Measurements from ENCODE around the gene NAALADL2. TPM values are rescaled to one million over a fixed set of nuclear protein-coding genes. Genes with fewer than 3 reads are reported as not detected.

The NAALADL2 gene
- total and polyA plus RNA-seq, 2 of the 8 experiments (the other 6 are each of a cell fraction or from before 2014, with no cell fraction given): 0.12 to 0.22 TPM

DNA sequence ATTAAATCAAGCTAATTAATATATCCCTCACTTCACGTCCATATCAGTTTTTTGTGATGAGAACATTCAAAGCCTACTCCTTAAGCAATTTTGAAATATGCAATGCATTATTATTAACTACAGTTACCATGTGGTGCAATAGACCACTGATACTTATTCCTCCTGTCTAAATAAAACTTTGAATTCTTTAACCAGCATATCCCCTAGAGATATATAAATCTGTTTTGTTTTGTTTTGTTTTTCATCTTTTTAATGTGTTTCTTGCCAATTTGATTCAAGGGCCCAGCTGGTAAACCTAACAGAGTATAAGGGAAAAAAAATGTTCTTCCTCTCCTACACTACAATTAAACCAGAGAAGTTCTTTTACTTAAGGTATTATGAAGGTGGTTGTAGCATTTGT lies 524.2 kb downstream of the NAALADL2 start:
- Histone ChIP-seq H4K5ac (ENCODE audit: insufficient read length, low read depth, low read length) (no peak overlapping the region), H2BK120ac (replicated peaks; ENCODE audit: low read depth, low read length) (no peak overlapping the region), H4K8ac (ENCODE audit: extremely low read depth, insufficient read depth, low read length) (no peak overlapping the region), H2AFZ (ENCODE audit: low read length) (no peak overlapping the region), H2AK5ac (ENCODE audit: low read depth, low read length) (no peak overlapping the region), H2BK15ac (ENCODE audit: low read length) (no peak overlapping the region), H3K27ac (ENCODE audit: low read depth, low read length) (no peak overlapping the region), H3K14ac (ENCODE audit: insufficient read length) (no peak overlapping the region), H3K79me2 (ENCODE audit: control insufficient read depth in 1 of 2, insufficient read depth in 2 of 2, low read length in 2 of 2) (no peaks in the 10 kb centered on the region), H2BK20ac (ENCODE audit: low read length) (no peak overlapping the region), H3K9me3 (ENCODE audit: insufficient read depth in 2 of 2, low read depth in 1 of 2, low read length in 1 of 2) (no peaks in the 10 kb centered on the region), H2BK12ac (ENCODE audit: low read depth, low read length) (no peak overlapping the region), H4K91ac (replicated peaks; ENCODE audit: insufficient read length, low read length) (no peak overlapping the region), H3K27me3 (replicated peaks in 1 of 4; ENCODE audit: control insufficient read depth in 3 of 4, extremely low read depth in 1 of 4, insufficient read depth in 3 of 4, low read length in 3 of 4) (no peaks in the 10 kb centered on the region), H3K23me2 (ENCODE audit: low read depth, low read length) (no peaks in the 10 kb centered on the region), H2BK5ac (ENCODE audit: low read depth, low read length) (no peak overlapping the region), H3K4ac (replicated peaks; ENCODE audit: insufficient read length, low read depth, low read length) (no peak overlapping the region), H3K4me3 (ENCODE audit: extremely low read depth in 1 of 4, insufficient read depth in 2 of 4, low read depth in 3 of 4, low read length in 4 of 4) (no peak overlapping the region), H3K79me1 (ENCODE audit: low read depth, low read length) (no peaks in the 10 kb centered on the region), H3K9ac (replicated peaks in 1 of 4; ENCODE audit: extremely low read depth in 1 of 4, low read depth in 3 of 4, low read length in 3 of 4) (no peak overlapping the region), H3K18ac (ENCODE audit: extremely low read depth, low read length) (no peak overlapping the region), H3K56ac (replicated peaks; ENCODE audit: insufficient read length, low read depth, low read length) (no peak overlapping the region), H3K4me2 (ENCODE audit: insufficient read depth in 1 of 2, low read depth in 2 of 2, low read length in 2 of 2) (no peak overlapping the region), H3K4me1 (replicated peaks in 1 of 4; ENCODE audit: control insufficient read depth in 3 of 4, insufficient read depth in 4 of 4, low read length in 3 of 4) (no peaks in the 10 kb centered on the region), H3K23ac (ENCODE audit: insufficient read length) (no peak overlapping the region), H4K20me1 (replicated peaks in 1 of 2; ENCODE audit: control insufficient read depth in 1 of 2, insufficient read depth in 2 of 2, low read length in 2 of 2) (no peaks in the 10 kb centered on the region), H3K36me3 (ENCODE audit: control insufficient read depth in 2 of 4, insufficient read depth in 4 of 4, low read length in 3 of 4) (no peaks in the 10 kb centered on the region)
- no peak for TF ChIP-seq SAP30 (IDR thresholded peaks at IDR 0.05; ENCODE audit: insufficient read depth, insufficient replicate concordance, low read length)
- 96% methylated on average over 1 of the region's 1 CpG; no CpG with 5 or more reads in 1 of the 2 experiments for WGBS, 2 experiments (ENCODE audit: extremely low coverage in 1 of 2, insufficient coverage in 1 of 2, insufficient read length in 1 of 2, insufficient replicate concordance in 2 of 2, low coverage in 1 of 2, low lambda C conversion rate in 2 of 2, missing lambda C conversion rate in 1 of 2)
- POLR2A ChIA-PET (ENCODE audit: partially characterized antibody): no interaction called here
- CTCF ChIA-PET (ENCODE audit: partially characterized antibody): no interaction called here
- DNase-seq (ENCODE audit: low read depth in 1 of 2, low spot score in 2 of 2) (no peak), FAIRE-seq (no peak)
